Stimulated activated naive B cell treated with anti-CD40 and anti-IgM and Interleukin-4, amounts not matched to agents 10 μg/mL and 1 μg/mL and 100 μg/mL, for 72 hours (primary cell): ENCODE results near the gene PKN3.
"Not testable (repeated sequence)": the region's sequence is repeated elsewhere in the genome, so short reads cannot be mapped to it uniquely, and the experiment has no call there.

Source experiments
- ATAC-seq, 2 donors: fragments of 150-1000 bp; cut with Tn5 transposase; replicated peaks; 2 replicates each; pipeline ENCODE4 v1.10.0; 2021; ENCODE audit warnings: moderate library complexity in 1 of 2
- DNase-seq: peaks from one replicate; pipeline ENCODE4 v3.0.0; 2021
- H3K27ac Mint-ChIP-seq: one replicate; pipeline ENCODE4 v1.8.0; 2022; ENCODE audit warnings: mild to moderate bottlenecking, mixed read lengths
- H3K27me3 Mint-ChIP-seq, 2 donors: one replicate each; pipeline ENCODE4 v1.8.0; 2022; ENCODE audit warnings: mixed read lengths in 2 of 2
- H3K36me3 Mint-ChIP-seq, 2 donors: one replicate each; pipeline ENCODE4 v1.8.0; 2022; ENCODE audit warnings: mixed read lengths in 2 of 2, mild to moderate bottlenecking in 1 of 2
- H3K4me1 Mint-ChIP-seq, 2 donors: one replicate each; pipeline ENCODE4 v1.8.0; 2022; ENCODE audit warnings: mixed read lengths in 2 of 2, mild to moderate bottlenecking in 1 of 2
- H3K4me3 Mint-ChIP-seq, 2 donors: one replicate each; pipeline ENCODE4 v1.8.0; 2022; ENCODE audit warnings: mild to moderate bottlenecking in 2 of 2, mixed read lengths in 2 of 2, moderate library complexity in 1 of 2
- H3K9me3 Mint-ChIP-seq, 2 donors: one replicate each; pipeline ENCODE4 v1.8.0; 2022; ENCODE audit warnings: mixed read lengths in 2 of 2, mild to moderate bottlenecking in 1 of 2

Gene PKN3

DNA sequence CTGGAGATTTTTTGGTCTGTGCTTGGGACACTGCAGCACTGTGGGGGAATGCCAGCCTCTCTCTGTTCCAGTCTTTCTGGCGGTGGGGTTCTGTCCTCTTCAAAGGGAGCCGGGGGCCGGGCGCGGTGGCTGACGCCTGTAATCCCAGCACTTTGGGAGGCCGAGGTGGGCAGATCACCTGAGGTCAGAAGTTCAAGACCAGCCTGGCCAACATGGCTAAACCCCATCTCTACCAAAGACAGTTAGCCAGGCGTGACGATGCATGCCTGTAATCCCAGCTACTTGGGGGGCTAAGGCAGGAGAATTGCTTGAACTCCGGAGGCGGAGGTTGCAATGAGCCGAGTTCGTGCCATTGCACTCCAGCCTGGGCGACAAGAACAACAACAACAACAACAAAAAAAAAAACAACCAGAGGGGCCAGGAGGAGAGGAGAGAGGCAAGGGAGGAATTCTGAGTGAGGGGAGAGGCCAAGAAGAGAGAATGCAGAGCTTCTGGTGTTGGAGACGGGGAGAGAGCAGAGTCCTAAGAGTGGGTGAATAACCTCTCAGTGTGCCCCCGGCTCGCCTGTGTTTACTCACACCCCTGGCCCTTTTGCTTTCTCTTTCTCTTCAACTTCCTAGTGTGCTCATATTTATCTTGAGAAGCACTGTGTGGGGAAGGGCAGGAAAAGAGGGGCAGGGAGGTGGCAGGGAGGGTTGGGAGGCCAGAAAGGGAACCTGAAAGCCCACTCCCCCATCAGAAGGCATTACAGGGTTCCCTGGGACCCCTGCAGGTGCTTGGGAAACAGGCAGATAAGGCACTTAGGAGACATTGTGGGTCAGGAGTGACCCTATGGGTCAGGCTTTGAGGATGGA lies 16.4 kb upstream of the PKN3 start:
- DNase-seq (no peak), ATAC-seq (no peak)
- Mint-ChIP-seq H3K9me3 (no peaks in the 10 kb centered on the region), H3K4me3 (peak overlapping the region; percentile 93 to 94), H3K27ac (peak overlapping the region; percentile 97), H3K36me3 (peaks cover 27 to 44% of the 10 kb centered on the region in 2 donors), H3K27me3 (no peaks in the 10 kb centered on the region), H3K4me1 (peaks cover 27 to 64% of the 10 kb centered on the region in 2 donors)

DNA sequence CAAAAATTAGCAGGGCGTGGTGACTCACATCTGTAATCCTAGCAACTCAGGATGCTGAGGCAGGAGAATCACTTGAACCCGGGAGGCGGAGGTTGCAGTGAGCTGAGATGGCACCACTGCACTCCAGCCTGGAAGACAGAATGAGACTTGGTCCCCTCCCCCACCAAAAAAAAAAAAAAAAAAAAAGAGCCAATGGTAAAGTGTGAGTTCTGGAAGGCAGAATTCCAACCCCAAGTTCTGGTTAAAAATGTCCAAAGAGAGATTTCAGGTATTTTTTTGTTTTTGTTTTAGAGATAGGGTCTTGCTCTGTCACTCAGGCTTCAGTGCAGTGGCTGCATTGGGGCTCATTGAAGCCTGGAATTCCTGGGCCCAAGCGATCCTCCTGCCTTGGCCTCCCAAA lies 14.8 kb upstream of the PKN3 start:
- DNase-seq (no peak), ATAC-seq (no peak)
- Mint-ChIP-seq H3K36me3 (peaks cover 30 to 49% of the 10 kb centered on the region in 2 donors), H3K4me3 (peak overlapping the region; percentile 32 to 57), H3K27me3 (no peaks in the 10 kb centered on the region), H3K9me3 (no peaks in the 10 kb centered on the region), H3K4me1 (peaks cover 28 to 62% of the 10 kb centered on the region in 2 donors), H3K27ac (peak overlapping the region; percentile 20)

DNA sequence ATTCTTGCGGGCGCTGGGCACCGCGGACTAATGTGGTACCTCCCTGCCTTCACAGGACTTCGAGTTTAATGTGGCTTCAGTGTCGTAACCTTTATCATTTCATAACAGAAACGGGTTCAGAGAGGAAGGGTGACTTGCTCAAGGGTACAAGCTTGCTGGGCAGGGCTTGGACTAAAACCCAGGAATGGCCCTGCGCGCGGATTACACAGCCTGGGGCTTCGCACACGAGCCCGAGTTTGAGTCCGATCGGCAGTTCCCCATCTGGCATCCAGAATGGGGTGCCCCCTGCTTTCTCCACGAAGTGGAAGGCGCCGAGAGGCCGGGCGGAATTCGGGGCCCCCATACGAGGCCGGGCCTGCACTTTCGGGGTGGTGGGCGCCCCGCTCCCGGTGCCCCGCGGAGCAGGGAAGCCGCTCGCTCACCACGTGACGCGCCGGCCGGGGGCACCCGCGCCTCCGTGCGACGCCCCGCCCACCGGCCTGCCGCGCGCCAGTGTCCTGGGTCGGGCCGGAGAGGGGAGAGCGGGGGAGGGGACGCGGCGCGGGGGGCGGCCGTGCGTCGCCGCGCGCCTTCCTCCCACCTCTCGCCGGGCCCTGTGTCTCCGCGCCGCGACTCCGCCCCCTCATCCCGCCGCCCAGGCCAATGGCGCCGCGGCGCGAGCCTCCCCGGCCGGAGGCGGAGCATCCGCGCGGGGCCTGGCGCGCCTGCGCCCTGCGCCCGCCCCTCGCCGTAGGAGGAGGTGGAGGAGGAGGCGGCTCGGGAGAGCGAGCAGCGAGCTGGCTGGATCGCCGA lies 13.6 kb upstream of the PKN3 start, which contains the start of gene SET:
Gene SET (plus strand): TSS at position 722 of the 792 bp plus-strand sequence. CDS start 361 bp downstream, outside the sequence.
- Mint-ChIP-seq H3K27ac (peak within 1 kb of the TSS; percentile 99), H3K4me3 (peak within 1 kb of the TSS; percentile 97 to 98), H3K27me3 (no peaks in the 10 kb centered on the region), H3K36me3 (peaks cover 33 to 49% of the 10 kb centered on the region in 2 donors), H3K4me1 (peaks cover 31 to 66% of the 10 kb centered on the region in 2 donors), H3K9me3 (no peaks in the 10 kb centered on the region)
- peak; percentile 93 for DNase-seq
- ATAC-seq: peak; percentile 71 to 80

DNA sequence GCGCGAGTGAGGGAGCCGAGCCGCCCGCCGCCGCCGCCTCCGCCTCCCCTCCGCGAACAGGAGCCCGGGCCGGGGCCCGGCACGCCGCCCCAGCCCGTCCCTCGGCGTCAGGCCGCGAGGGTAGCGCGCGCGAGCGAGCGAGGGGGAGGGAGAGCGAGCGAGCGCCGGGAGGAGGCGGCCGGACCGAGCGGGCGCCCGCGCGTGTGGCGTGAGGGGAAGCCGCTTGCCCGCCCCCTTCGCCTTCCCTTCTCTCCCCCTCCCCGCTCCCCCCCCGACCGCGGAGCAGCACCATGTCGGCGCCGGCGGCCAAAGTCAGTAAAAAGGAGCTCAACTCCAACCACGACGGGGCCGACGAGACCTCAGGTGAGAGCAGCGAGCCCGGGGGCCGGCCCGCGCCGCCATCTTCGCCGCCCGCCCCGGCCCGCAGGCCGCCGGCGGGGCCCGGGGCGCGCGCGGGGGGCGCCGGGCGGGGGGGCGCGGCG lies 13.0 kb upstream of the PKN3 start:
- H3K27ac Mint-ChIP-seq: peak overlapping the region; percentile 86
- no peak for DNase-seq
- H3K27me3 Mint-ChIP-seq: no peaks in the 10 kb centered on the region
- H3K4me3 Mint-ChIP-seq: peak overlapping the region; percentile 76 to 82
- peaks cover 33 to 47% of the 10 kb centered on the region in 2 donors for H3K36me3 Mint-ChIP-seq
- ATAC-seq: peak; percentile 18 to 28
- no peaks in the 10 kb centered on the region for H3K9me3 Mint-ChIP-seq
- H3K4me1 Mint-ChIP-seq: peaks cover 32 to 70% of the 10 kb centered on the region in 2 donors

DNA sequence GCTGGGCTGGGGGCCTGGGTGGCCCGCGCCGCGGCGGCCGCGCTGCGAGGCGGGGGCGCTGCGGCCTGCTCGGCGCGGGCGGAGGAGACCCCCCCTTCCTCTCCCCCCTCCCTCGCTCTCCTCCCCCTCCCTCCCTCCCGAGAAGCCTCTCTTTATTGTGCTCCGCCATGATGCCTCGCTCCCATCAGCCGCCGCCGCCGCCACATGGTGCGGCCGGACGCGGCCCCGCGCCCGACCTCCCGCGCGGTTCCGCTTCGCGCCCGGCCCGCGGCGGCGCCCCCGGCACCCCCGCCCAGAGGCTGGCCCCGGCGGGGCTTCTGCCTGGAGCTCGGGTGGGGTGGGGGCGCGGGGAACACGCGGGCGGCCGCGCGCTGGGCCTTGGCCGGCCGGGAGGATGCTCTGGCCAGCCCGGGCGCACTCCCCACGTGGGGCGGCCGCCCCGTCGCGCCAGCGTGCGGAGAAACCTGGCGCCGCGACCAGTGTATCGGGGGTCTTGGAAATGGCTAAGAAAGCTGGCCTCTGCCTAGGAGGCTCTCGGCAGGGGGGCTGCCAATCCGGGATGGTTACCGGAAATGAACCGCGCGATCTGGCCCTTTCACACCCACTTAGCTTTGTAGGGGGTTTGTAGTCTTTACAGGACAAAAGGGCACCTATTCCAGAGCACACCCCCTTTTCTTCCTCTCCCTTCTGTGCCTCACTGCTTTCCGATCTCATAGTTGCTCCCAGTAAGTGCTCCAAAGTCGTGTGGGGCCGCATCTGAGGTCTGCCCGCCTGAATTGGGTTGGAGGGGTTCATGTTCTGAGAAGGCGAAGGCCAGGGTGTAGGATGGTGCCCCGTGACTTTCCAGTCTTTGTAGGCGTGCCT lies 12.3 kb upstream of the PKN3 start:
- H3K27ac Mint-ChIP-seq: peak overlapping the region; percentile 99

DNA sequence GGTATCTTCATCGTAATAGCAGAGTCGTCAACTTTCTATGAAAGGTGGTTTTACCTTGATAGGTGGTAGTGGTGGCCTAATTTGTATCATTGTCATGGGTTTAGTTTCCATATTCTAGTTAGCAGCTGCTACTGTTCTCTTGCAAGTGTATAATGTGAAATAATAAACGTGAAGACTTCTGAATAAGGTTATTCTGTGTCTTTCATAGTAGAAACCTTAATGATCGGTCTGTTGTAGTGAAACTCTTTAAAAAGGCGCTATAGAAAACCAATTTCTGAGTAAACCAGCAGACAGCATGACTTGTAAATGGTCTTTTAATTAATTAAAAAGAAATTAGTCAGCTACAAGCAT lies 11.6 kb upstream of the PKN3 start:
- Mint-ChIP-seq H3K9me3 (no peaks in the 10 kb centered on the region), H3K27ac (peak overlapping the region; percentile 99), H3K4me3 (peak overlapping the region; percentile 97 to 98), H3K4me1 (peaks cover 23 to 62% of the 10 kb centered on the region in 2 donors), H3K27me3 (no peaks in the 10 kb centered on the region), H3K36me3 (peaks cover 35 to 44% of the 10 kb centered on the region in 2 donors)
- ATAC-seq (no peak), DNase-seq (no peak)

More for the DNA sequence above, 12.3 kb upstream of the PKN3 start:
- Mint-ChIP-seq H3K9me3 (no peaks in the 10 kb centered on the region), H3K4me3 (peak overlapping the region; percentile 97 to 98), H3K27me3 (no peaks in the 10 kb centered on the region), H3K36me3 (peaks cover 36 to 48% of the 10 kb centered on the region in 2 donors), H3K4me1 (peaks cover 28 to 68% of the 10 kb centered on the region in 2 donors)
- ATAC-seq (peak in 1 of 2 donors; percentile 6), DNase-seq (no peak)

DNA sequence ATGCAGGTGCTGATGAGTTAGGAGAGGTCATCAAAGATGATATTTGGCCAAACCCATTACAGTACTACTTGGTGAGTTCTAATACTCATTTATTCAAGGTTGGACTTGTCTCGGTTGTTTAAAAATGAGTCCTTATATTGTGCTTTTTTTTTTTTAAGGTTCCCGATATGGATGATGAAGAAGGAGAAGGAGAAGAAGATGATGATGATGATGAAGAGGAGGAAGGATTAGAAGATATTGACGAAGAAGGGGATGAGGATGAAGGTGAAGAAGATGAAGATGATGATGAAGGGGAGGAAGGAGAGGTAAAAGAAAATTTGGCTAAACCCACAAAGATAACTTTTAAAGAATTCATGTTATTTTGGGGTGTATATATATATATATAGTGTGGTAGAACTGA lies 8.6 kb upstream of the PKN3 start:
- not testable (repeated sequence) for DNase-seq, H3K9me3 Mint-ChIP-seq, ATAC-seq, H3K27me3 Mint-ChIP-seq
- Mint-ChIP-seq H3K36me3 (peaks cover 46 to 51% of the 10 kb centered on the region in 2 donors), H3K4me1 (peaks cover 13 to 38% of the 10 kb centered on the region in 2 donors), H3K4me3 (peak overlapping the region; percentile 67 to 68), H3K27ac (peak overlapping the region; percentile 89)

DNA sequence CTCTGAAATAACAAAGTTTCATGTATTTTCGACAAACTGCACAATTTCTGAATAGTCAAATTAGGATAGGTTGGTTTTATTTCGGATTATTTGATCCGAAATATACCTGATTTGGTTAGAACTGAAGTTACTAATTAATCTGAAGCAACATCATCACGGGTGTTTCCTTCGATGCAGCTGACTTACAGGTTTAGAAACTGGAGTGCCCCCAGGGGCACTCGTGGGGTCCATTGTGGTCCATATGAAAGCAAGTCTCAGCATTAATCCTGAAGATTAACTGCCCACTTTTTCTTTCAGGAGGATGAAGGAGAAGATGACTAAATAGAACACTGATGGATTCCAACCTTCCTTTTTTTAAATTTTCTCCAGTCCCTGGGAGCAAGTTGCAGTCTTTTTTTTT lies 8.0 kb upstream of the PKN3 start:
- ATAC-seq (peak; percentile 58), DNase-seq (no peak)
- Mint-ChIP-seq H3K4me3 (peak overlapping the region; percentile 7 to 43), H3K36me3 (peaks cover 46 to 51% of the 10 kb centered on the region in 2 donors), H3K9me3 (no peaks in the 10 kb centered on the region), H3K27ac (peak overlapping the region; percentile 89), H3K4me1 (peaks cover 13 to 38% of the 10 kb centered on the region in 2 donors), H3K27me3 (no peaks in the 10 kb centered on the region)

DNA sequence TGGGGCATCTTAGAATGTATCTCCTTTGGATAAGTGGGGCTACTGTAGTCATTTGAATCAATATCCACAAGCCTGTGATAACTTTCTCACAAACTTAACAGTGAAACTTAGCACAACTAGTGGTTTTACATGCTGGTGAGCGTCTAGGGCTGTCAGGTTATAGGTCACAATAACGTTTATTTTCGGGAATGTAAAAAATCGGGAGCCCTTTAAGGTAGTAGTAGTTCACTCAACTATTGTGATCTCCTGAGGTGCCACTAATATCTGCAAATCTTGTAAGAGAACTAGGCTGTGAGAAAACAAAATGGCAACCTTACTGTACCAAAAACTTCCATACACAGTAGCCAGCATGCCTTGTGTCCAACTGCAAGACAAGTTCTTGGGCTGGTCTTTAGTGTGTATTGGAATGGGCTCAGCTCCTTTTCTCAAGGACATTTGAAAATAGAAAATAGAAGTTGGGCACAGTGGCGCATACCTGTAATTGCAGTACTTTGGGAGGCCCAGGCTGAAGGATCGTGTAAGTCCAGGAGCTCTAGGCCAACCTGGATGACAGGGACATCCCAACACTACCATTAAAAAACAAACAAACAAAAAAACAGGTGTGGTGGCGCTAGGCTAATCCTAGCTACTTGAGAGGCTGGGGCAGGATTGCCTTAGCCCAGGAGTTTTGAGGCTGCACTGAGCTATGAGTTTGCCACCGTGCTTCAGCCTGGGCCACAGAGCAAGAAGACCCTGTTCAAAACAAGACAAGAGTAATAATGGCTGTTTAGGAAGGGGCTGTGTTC lies 5.2 kb upstream of the PKN3 start:
- Mint-ChIP-seq H3K4me1 (peaks cover 18 to 39% of the 10 kb centered on the region in 2 donors), H3K4me3 (no peak overlapping the region), H3K27ac (no peak overlapping the region), H3K27me3 (no peaks in the 10 kb centered on the region), H3K9me3 (no peaks in the 10 kb centered on the region), H3K36me3 (peaks cover 30 to 35% of the 10 kb centered on the region in 2 donors)
- ATAC-seq: no peak
- no peak for DNase-seq

DNA sequence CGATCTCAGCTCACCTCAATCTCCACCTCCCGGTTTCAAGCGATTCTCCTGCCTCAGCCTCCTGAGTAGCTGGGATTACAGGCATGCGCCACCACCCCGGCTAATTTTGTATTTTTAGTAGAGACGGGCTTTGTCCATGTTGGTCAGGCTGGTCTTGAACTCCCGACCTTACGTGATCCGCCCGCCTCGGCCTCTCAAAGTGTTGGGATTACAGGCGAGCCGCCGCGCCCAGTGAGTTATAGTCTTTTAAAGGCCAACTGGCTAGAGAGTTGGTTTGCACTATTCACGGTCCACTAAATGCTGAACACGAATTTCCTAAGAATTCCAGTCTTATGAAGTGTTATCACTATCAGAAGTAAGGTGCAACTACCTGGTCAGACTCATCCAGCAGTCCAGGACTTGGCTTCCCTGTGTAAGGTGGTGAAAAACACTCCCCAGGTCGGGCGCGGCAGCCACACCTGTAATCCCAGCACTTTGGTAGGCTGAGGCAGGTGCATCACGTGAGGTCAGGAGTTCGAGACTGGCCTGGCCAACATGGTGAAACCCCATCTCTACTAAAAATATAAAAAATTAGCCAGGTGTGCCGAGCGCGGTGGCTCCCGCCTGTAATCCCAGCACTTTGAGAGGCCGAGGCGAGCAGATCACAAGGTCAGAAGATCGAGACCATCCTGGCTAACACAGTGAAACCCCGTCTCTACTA lies 3.1 kb upstream of the PKN3 start:
- DNase-seq, ATAC-seq, H3K27ac Mint-ChIP-seq, H3K27me3 Mint-ChIP-seq, H3K4me3 Mint-ChIP-seq, H3K9me3 Mint-ChIP-seq: not testable (repeated sequence)
- peaks cover 19 to 31% of the 10 kb centered on the region in 2 donors for H3K4me1 Mint-ChIP-seq
- H3K36me3 Mint-ChIP-seq: peaks cover 19 to 22% of the 10 kb centered on the region in 2 donors

DNA sequence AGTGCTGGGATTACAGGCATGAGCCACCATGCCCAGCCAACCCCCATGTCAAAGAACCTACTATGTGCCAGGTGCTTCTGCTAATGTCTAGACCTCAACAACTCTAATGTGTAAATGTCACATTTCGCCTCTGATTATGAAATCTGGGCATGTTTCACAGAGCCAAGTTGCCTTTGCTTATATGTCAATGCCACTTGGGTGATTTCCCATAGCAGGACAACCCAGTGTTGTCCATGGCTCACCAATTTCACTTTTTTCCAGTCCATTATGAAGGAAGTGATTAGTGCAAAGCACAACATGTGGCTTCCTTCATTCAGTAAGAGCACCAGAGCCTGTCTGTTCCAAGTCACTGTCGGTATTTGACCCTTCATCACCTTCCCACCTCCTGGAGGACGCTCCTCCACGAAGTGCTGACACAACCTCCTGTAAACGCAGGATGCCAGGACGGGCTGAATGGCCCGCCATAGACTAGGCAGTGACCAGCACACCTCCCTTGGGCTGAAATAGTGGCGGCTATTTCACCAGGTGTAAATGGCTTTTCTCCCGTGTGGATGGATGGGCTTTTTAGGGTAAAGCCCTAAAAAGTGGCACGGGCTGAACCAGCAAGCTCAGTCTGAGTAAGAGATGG lies 962 bp upstream of the PKN3 start:
- Mint-ChIP-seq H3K27me3 (no peaks in the 10 kb centered on the region), H3K4me1 (peaks cover 17 to 22% of the 10 kb centered on the region in 2 donors), H3K27ac (peak overlapping the region; percentile 20), H3K36me3 (peaks cover 9 to 14% of the 10 kb centered on the region in 2 donors), H3K9me3 (no peaks in the 10 kb centered on the region), H3K4me3 (peak overlapping the region; percentile 62 to 91)
- ATAC-seq (no peak), DNase-seq (no peak)

DNA sequence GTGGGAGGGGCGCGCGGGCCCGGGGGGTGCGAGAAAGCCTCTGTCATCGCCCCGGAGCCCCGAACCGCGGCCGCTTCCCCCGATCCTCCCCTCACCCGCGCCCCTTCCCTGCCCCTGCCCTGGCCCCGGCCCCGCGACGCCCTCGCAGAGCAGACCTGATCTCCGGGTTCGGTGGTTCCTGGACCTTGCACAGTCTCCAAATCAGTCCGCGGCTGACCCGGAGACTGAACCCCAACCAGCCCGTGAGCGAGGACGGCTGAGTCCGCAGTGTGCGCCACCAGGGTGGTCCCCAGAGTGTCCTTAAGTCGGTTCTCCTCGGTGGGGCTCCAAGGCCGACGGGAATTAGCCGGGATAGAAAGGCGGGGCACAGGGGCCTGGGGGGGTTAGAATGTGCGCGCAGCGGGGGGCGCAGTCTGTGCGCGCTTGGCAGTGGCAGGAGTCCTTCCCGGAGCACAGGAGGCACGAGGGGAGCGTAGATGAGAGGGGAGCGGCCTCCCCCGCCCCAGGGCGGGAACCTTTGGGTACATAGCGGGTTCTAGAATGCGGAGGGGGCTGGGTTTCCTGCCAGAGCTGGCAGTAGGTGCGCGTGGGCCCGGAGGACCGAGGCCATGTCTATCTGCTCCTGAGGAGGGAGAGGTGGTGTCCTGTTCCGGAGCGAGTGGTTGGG lies 779 bp downstream of the PKN3 start:
- Mint-ChIP-seq H3K27me3 (no peaks in the 10 kb centered on the region), H3K36me3 (peaks cover 0 to 3% of the 10 kb centered on the region in 2 donors), H3K27ac (peak overlapping the region; percentile 81), H3K9me3 (no peaks in the 10 kb centered on the region), H3K4me1 (peaks cover 15 to 21% of the 10 kb centered on the region in 2 donors), H3K4me3 (peak overlapping the region; percentile 89 to 91)
- DNase-seq (no peak), ATAC-seq (peak; percentile 41 to 53)
